Measurements from ENCODE around the gene ELL. TPM values are rescaled to one million over a fixed set of nuclear protein-coding genes. Genes with fewer than 3 reads are reported as not detected.

ELL gene
- total RNA-seq, 3 donors from 2014 or later: 25.6 to 32.5 (median 28.8) TPM

DNA sequence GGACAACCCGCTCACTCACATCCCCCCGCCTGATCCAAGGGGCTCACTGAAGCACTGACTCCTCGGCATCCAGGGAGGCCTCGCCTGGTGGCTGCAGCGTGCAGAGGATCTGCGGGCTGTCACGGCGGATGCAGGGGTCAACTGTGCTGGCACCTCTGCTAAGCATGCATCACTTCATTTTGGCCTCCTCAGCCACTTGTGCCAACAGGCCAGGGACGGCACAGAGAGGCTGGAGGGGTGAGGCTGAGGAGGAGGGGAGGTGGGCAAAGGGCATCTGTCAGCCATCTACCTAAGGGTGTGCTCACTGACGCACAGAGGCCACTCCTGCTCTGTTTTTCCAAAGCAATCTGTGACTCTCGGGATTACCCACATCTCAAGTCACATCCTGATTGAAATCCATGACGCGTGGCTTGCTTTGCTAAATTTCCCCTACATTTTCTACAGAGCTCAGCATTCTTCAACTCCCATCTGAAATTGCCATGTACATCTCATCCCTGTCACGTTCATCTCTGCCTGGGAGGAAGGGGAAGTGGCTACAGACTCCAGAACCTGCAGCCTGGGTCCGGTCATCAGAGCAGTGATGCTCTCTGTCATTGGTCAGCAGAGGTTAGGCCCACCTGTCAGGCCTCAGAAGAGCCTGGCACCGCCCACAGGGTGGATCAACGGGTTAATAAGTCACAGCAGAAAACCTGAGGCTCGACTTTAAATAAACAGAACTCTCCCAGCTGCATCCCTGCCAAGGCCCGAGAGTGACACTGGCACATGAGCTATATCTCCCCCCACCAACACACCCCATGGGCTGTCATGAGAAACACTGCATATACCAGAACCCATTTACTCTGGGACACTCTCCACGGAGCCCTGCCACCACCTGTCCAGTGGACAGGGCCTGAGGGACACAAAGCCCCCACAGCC is 17.6 kb downstream of the ELL start:
- Mint-ChIP-seq H3K4me3 (no peak overlapping the region), H3K9me3 (no peaks in the 10 kb centered on the region), H3K4me1 (ENCODE audit: low read depth) (peaks cover 94% of the 10 kb centered on the region), H3K27me3 (ENCODE audit: low read depth) (no peaks in the 10 kb centered on the region), H3K36me3 (ENCODE audit: insufficient read depth) (no peaks in the 10 kb centered on the region)
- no peak for DNase-seq
- no peak for ATAC-seq

DNA sequence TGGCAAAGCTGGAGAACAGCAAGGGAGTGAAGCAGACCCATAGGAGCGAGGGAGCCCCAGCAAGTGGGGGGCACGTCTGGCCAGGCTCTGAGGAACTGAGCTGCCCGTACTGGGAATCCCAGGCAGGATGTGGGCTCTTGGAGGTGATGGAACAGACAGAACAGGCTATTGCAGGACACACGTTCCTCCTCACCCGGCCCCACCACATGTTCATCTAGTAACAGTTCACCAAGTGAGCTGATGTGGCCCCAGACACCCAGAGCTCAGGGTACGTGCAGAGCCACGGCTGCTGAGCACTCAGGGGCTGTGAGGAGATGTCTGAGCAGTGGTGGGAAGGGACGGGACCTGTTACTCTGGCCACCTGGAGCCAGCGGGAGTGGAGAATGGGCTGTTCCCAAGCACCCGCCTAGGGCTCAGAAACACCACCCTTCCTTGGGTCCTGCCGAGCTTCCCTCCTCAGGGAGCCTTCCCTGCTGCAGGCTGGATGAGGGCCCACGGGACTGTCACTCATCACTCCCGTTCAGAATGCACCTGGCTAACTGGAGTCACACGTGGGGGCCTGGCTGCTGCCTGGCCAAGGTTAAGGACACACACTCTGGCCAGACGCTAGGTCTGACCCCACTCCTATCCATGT is 18.4 kb downstream of the ELL start:
- DNase-seq (no peak), ATAC-seq (no peak)
- Mint-ChIP-seq H3K27me3 (ENCODE audit: low read depth) (no peaks in the 10 kb centered on the region), H3K9me3 (no peaks in the 10 kb centered on the region), H3K4me3 (peak overlapping the region; percentile 2), H3K36me3 (ENCODE audit: insufficient read depth) (no peaks in the 10 kb centered on the region), H3K4me1 (ENCODE audit: low read depth) (peaks cover 93% of the 10 kb centered on the region)

DNA sequence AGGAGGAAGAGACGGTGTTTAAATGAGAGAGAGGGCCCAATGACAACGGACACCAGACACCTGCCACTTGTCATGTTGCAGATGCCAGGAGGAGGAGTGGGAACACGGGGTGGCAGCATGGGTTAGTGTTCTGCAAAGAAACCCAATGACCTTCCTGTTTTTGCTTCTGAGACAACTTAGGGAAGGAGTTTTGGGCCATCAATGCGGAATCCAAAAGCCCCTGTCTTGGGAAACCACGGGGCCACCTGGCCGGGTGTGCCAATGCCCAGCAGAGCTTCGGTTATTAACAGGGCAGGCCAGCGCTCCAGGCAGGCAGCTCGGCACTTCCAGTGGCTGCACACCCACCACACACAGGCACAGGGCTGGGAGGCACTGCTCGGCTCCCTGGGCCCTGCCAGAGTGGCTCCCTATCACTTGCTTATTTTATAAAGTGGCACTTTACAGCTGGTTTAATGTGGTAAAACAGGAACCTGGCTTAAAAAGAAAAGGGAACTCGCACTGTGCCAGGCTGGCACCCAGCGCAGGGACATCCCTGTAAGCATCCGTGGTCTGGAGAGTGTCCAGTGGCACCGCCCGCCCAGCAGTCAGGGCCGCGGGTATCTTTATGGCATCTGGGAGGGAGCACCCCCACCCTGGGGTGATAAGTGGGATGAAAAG is 19.1 kb downstream of the ELL start:
- Mint-ChIP-seq H3K36me3 (ENCODE audit: insufficient read depth) (no peaks in the 10 kb centered on the region), H3K4me1 (ENCODE audit: low read depth) (peaks cover 94% of the 10 kb centered on the region), H3K4me3 (peak overlapping the region; percentile 2), H3K27me3 (ENCODE audit: low read depth) (no peaks in the 10 kb centered on the region), H3K9me3 (no peaks in the 10 kb centered on the region)
- no peak for DNase-seq
- ATAC-seq: no peak

- Mint-ChIP-seq H3K9me3 (no peaks in the 10 kb centered on the region), H3K4me3 (no peak overlapping the region), H3K27me3 (ENCODE audit: low read depth) (no peaks in the 10 kb centered on the region), H3K36me3 (ENCODE audit: insufficient read depth) (no peaks in the 10 kb centered on the region), H3K4me1 (ENCODE audit: low read depth) (peaks cover 93% of the 10 kb centered on the region)
- ATAC-seq (no peak), DNase-seq (no peak)
These were observed 19.6 kb downstream of the ELL start for GRCh38 chr19:18502246-18502637.

DNA sequence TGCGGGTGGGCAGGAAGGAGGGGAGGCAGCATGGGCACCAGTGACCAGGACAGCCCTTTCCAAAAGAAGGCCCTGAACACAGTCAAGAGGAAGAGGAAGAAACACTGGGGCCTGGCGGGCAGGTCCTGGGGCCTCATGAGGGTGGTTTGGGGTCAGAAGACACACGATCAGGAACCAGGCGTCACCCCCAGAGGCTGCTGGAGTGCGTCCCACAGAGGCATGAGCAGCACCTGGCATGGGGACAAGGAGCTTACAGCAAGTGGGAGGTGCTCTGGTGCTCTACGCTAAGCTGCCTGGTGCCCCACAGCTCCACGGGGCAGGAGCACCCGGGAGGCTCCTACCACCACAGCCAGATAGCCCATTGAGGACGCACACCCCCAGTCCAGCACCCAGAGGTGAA is 20.0 kb downstream of the ELL start:
- Mint-ChIP-seq H3K27me3 (ENCODE audit: low read depth) (no peaks in the 10 kb centered on the region), H3K36me3 (ENCODE audit: insufficient read depth) (no peaks in the 10 kb centered on the region), H3K4me1 (ENCODE audit: low read depth) (peaks cover 93% of the 10 kb centered on the region), H3K9me3 (no peaks in the 10 kb centered on the region), H3K4me3 (no peak overlapping the region)
- ATAC-seq (no peak), DNase-seq (no peak)

- H3K27me3 Mint-ChIP-seq (ENCODE audit: low read depth): no peaks in the 10 kb centered on the region
- H3K4me3 Mint-ChIP-seq: no peak overlapping the region
- ATAC-seq (no peak), DNase-seq (no peak)
- H3K36me3 Mint-ChIP-seq (ENCODE audit: insufficient read depth): no peaks in the 10 kb centered on the region
- peaks cover 93% of the 10 kb centered on the region for H3K4me1 Mint-ChIP-seq (ENCODE audit: low read depth)
- H3K9me3 Mint-ChIP-seq: no peaks in the 10 kb centered on the region
These were observed 20.5 kb downstream of the ELL start for GRCh38 chr19:18501351-18501750.

DNA sequence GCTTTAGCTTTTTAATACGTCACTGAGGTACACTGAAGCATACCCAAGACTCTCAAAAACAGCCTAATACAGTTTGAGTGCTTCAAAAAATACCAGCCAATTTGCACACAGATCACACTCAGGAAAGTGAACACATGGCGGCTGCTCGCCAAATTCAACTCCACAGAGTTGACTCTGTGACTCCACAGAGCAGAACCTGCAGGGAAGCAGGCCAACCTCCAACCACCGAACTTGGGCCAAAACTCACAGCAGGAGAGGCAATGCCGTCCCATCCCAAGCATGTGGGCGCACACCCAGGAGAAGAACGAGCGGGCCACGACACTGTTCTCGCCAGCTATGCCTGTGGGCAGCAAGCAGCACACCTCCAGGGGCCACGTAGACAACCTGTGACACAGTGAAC is 21.1 kb downstream of the ELL start:
- DNase-seq (no peak), ATAC-seq (no peak)
- Mint-ChIP-seq H3K27me3 (ENCODE audit: low read depth) (no peaks in the 10 kb centered on the region), H3K4me3 (no peak overlapping the region), H3K4me1 (ENCODE audit: low read depth) (peaks cover 93% of the 10 kb centered on the region), H3K9me3 (no peaks in the 10 kb centered on the region), H3K36me3 (ENCODE audit: insufficient read depth) (no peaks in the 10 kb centered on the region)

DNA sequence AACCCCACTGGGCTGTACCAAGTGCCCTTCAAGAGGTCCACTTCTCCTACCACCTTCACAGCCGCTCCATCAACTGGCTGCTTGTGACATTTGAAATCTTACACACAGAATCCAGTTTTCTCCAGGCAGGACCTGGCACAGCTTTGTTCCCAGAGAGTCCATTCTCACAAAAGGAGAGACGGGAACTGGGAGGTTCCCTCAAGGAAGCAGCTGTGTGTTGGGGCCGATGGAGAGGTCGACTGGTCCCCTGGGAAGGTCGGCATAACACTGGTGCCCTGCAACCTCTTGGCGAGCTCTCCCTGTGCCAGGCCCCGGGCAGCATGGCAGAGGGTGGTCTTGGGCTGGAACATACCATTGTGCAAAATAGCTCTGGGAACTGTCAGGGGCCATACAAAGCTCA is 21.5 kb downstream of the ELL start:
- peaks cover 92% of the 10 kb centered on the region for H3K4me1 Mint-ChIP-seq (ENCODE audit: low read depth)
- no peak overlapping the region for H3K4me3 Mint-ChIP-seq
- H3K36me3 Mint-ChIP-seq (ENCODE audit: insufficient read depth): no peaks in the 10 kb centered on the region
- no peaks in the 10 kb centered on the region for H3K27me3 Mint-ChIP-seq (ENCODE audit: low read depth)
- ATAC-seq: no peak
- no peaks in the 10 kb centered on the region for H3K9me3 Mint-ChIP-seq
- no peak for DNase-seq

DNA sequence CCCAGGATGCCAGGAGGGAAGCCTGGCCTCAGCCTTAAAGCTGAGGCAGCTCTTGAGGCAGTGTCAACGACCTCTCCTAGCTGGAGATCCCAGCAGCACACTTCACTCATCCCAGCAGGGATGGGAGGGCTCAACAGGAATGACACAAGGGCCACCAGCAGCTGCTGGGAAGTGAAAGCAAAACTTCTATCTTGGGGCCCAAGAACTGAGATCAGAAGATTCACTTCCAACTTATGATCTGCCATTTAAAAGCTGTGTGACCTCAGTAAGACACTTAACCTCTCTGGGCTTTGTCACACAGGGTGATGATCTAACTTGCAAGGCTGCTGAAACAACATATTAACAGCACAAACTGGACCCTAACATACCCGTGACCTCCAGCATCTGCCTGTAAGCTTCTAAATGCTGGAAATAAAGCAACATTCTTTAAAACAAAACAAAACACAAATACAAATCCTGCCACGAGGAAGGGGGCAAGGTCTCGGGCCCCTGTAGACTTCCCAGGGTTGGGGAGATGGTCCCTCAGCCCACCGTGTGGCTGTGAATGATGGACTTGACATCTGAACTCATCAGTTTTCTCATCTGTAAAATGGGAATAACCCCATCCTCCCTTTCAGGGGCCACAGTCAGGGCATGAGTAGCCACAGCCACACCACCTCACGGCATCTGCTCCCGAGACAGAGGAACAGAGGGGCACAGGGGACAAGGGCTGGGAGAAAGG is 22.7 kb downstream of the ELL start:
- no peak overlapping the region for H3K4me3 Mint-ChIP-seq
- peaks cover 92% of the 10 kb centered on the region for H3K4me1 Mint-ChIP-seq (ENCODE audit: low read depth)
- no peaks in the 10 kb centered on the region for H3K9me3 Mint-ChIP-seq
- H3K27me3 Mint-ChIP-seq (ENCODE audit: low read depth): no peaks in the 10 kb centered on the region
- ATAC-seq (no peak), DNase-seq (no peak)
- no peaks in the 10 kb centered on the region for H3K36me3 Mint-ChIP-seq (ENCODE audit: insufficient read depth)

GRCh38 chr19:18496980-18497256 is 25.0 kb downstream of the ELL start:
- DNase-seq (no peak), ATAC-seq (no peak)
- no peaks in the 10 kb centered on the region for H3K36me3 Mint-ChIP-seq (ENCODE audit: insufficient read depth)
- no peaks in the 10 kb centered on the region for H3K27me3 Mint-ChIP-seq (ENCODE audit: low read depth)
- H3K4me1 Mint-ChIP-seq (ENCODE audit: low read depth): peaks cover 87% of the 10 kb centered on the region
- no peaks in the 10 kb centered on the region for H3K9me3 Mint-ChIP-seq
- H3K4me3 Mint-ChIP-seq: peak overlapping the region; percentile 24

DNA sequence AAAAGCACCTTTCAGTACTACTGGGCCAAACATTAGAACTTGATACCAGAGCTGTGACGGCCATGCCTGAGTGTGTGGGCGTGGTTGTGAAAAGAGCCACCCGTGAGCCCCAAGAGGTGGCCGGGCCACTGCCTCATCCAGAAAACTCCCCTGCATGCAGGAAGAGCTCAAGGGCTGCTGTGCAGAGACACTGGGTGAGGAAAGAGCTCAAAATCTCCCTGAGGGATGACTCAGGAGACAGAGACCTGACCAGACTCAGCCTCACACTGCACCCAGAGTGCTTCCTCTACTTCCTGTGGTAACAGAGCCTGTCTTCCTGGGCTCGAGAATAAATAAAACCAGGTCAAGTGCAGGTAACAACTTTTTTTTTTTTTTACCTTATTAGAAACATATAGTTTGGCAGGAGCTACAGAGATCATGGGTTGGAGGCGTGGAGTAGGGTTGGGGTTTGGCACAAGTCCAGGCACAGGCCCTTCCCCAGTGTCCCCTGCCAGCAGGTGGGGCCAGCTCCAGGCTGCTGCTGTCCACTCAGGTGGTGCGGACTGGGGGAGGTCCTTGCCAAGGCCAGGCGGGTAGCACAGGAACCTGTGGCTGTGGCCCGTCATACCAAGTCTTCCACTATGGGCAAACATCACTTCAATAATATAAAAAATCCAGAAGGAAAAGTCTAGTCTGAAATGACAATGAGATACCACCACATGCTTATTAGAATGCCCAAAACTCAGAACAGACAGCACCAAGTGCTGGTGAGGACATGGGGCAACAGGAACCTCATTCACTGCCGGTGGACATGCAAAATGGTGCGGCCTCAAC is 25.5 kb downstream of the ELL start:
- ATAC-seq: peak; percentile 93 to 95
- no peaks in the 10 kb centered on the region for H3K27me3 Mint-ChIP-seq (ENCODE audit: low read depth)

DNA sequence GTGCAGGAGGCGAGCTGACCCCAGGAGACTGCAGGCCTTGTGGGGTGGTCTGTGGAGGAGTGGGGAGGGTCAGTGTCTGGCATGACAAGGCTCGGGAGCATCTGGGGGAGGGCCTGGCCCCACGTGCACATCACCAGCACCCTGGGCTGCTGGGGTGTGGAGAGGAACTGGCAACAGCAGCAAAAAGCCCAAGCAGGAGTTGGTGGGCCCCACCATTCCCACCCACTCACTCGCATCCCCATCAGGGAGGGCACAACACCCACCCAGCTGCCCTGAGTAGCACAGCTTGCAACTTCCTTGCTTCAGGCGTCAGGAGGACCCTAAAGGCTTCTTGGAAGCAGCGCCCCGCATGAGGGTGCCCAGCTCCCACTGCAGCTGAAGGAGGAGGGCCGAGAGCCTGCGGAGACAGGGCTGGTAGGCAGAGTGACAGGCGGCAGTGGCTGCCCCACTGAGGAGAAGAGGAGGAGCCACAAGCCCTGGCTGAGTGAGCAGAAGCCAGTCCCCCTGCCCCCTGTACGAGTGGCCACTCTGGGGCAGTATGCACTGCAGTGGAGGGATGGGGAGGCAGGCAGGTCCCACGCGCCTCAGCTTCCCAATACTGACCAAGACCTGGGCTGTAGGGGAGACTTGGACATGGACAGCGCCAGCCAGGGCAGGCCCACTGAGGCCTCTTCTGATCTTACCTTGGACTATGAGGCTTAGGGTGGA is 26.5 kb downstream of the ELL start:
- peaks cover 78% of the 10 kb centered on the region for H3K4me1 Mint-ChIP-seq (ENCODE audit: low read depth)
- ATAC-seq (peak in 1 of 2 donors; percentile 16), DNase-seq (no peak)
- peak overlapping the region; percentile 61 for H3K4me3 Mint-ChIP-seq
- no peaks in the 10 kb centered on the region for H3K27me3 Mint-ChIP-seq (ENCODE audit: low read depth)
- H3K36me3 Mint-ChIP-seq (ENCODE audit: insufficient read depth): no peaks in the 10 kb centered on the region
- no peaks in the 10 kb centered on the region for H3K9me3 Mint-ChIP-seq

More for the DNA sequence above, 25.5 kb downstream of the ELL start:
- Mint-ChIP-seq H3K9me3 (no peaks in the 10 kb centered on the region), H3K4me3 (peak overlapping the region; percentile 61), H3K4me1 (ENCODE audit: low read depth) (peaks cover 83% of the 10 kb centered on the region), H3K36me3 (ENCODE audit: insufficient read depth) (no peaks in the 10 kb centered on the region)
- peak; percentile 41 for DNase-seq

DNA sequence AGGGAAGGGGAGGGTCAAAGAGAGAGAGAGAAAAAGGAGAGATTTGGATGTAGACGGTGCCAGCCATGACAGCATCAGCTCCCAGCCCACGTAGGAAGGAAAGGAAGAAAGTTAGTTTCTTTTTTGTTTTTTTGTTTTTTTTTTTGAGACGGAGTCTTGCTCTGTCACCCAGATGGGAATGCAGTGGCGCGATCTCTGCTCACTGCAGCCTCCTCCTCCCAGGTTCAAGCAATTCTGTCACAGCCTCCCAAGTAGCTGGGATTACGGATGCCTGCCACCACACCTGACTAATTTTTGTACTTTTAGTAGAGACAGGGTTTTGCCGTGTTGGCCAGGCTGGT is 27.6 kb downstream of the ELL start:
- no peaks in the 10 kb centered on the region for H3K36me3 Mint-ChIP-seq (ENCODE audit: insufficient read depth)
- peaks cover 79% of the 10 kb centered on the region for H3K4me1 Mint-ChIP-seq (ENCODE audit: low read depth)
- no peaks in the 10 kb centered on the region for H3K27me3 Mint-ChIP-seq (ENCODE audit: low read depth)
- ATAC-seq: peak in 1 of 2 donors; percentile 8
- DNase-seq: no peak
- H3K4me3 Mint-ChIP-seq: peak overlapping the region; percentile 46
- H3K9me3 Mint-ChIP-seq: no peaks in the 10 kb centered on the region

Data from activated T-cell treated with anti-CD3 and anti-CD28 coated beads, Interleukin-2, amount 50 U/mL, for 4 hours (primary cell).